Activated CD4-positive, alpha-beta T cell treated with anti-CD3 and anti-CD28 coated beads for 36 hours (primary cell): ENCODE results near the gene WDFY4. TPM values are rescaled to one million over a fixed set of nuclear protein-coding genes. Genes with fewer than 3 reads are reported as not detected.

Source experiments
- ATAC-seq: fragments of 200-7000 bp; cut with Tn5 transposase; one replicate; pipeline ENCODE4 v1.10.0; 2021; ENCODE audit warnings: mild to moderate bottlenecking, moderate library complexity
- CTCF ChIA-PET: fragments of 350-600 bp; sonication (Branson Sonifier 250); formaldehyde crosslinking; loops from one replicate; lab custom pipeline; 2021; ENCODE audit warnings: antibody characterized with exemption; lab: Charles Lee
- POLR2A ChIA-PET: fragments of 350-600 bp; sonication (Branson Sonifier 250); formaldehyde crosslinking; loops from one replicate; lab custom pipeline; 2021; ENCODE audit warnings: antibody characterized with exemption, inconsistent platforms; lab: Charles Lee
- DNase-seq: peaks from one replicate; pipeline ENCODE4 v3.0.0-alpha.2; 2020
- H3K27ac Mint-ChIP-seq: one replicate; pipeline ENCODE4 v1.8.0; 2021; ENCODE audit warnings: mixed read lengths
- H3K27me3 Mint-ChIP-seq: one replicate; pipeline ENCODE4 v1.8.0; 2021; ENCODE audit warnings: mixed read lengths
- H3K36me3 Mint-ChIP-seq: one replicate; pipeline ENCODE4 v1.8.0; 2021; ENCODE audit warnings: low read depth, mixed read lengths
- H3K4me1 Mint-ChIP-seq: one replicate; pipeline ENCODE4 v1.8.0; 2021; ENCODE audit warnings: mixed read lengths
- H3K4me3 Mint-ChIP-seq: one replicate; pipeline ENCODE4 v1.8.0; 2021; ENCODE audit warnings: mild to moderate bottlenecking, moderate library complexity, mixed read lengths
- H3K9me3 Mint-ChIP-seq: one replicate; pipeline ENCODE4 v1.8.0; 2021; ENCODE audit warnings: low read depth, mixed read lengths
- intact Hi-C, 2 experiments: fragments of 100-400 bp; cut with DNase I in 1 of 2; cut with micrococcal nuclease in 1 of 2; formaldehyde crosslinking; loops; one replicate each; pipeline versions ENCODE4 v1.14.2 to v1.15.1; 2022 to 2024; cut with DNase I, micrococcal nuclease
- total RNA-seq, 2 experiments: library from RNA; stranded (reverse); gene quantifications; one replicate each; pipeline ENCODE4 v1.2.3, GENCODE V29; 2021

Gene WDFY4
- total RNA-seq, 2 experiments from 2014 or later, result 0.07 to 0.09 TPM

- no peak for DNase-seq
- no peaks in the 10 kb centered on the region for H3K36me3 Mint-ChIP-seq
- H3K27me3 Mint-ChIP-seq, result no peaks in the 10 kb centered on the region
- no peak overlapping the region for H3K4me3 Mint-ChIP-seq
- no peak overlapping the region for H3K27ac Mint-ChIP-seq
- intact Hi-C loops, result no loop called here
- ChIA-PET CTCF (interaction anchor here (1.4 kb wide), 1 partner anchor 11 kb away, joined by 4 read pairs; no protein-coding TSS in a partner anchor), POLR2A (no interaction called here)
- H3K9me3 Mint-ChIP-seq, result no peaks in the 10 kb centered on the region
- no peaks in the 10 kb centered on the region for H3K4me1 Mint-ChIP-seq
- no peak for ATAC-seq
These were observed 253.1 kb downstream of the WDFY4 start for GRCh38 chr10:48937796-48938195.

GRCh38 chr10:48938281-48938680 is 253.6 kb downstream of the WDFY4 start:
- no peak overlapping the region for H3K4me3 Mint-ChIP-seq

GRCh38 chr10:48938990-48939536 is 254.4 kb downstream of the WDFY4 start:
- intact Hi-C loops, result no loop called here
- ChIA-PET POLR2A (no interaction called here), CTCF (no interaction called here)
- Mint-ChIP-seq H3K9me3 (no peaks in the 10 kb centered on the region), H3K27me3 (no peaks in the 10 kb centered on the region), H3K4me1 (no peaks in the 10 kb centered on the region), H3K27ac (no peak overlapping the region), H3K4me3 (no peak overlapping the region), H3K36me3 (no peaks in the 10 kb centered on the region)
- DNase-seq (no peak), ATAC-seq (no peak)

More at GRCh38 chr10:48938281-48938680, 253.6 kb downstream of the WDFY4 start:
- no peak for ATAC-seq
- no peaks in the 10 kb centered on the region for H3K9me3 Mint-ChIP-seq
- POLR2A ChIA-PET, result no interaction called here
- DNase-seq, result no peak
- H3K27ac Mint-ChIP-seq, result no peak overlapping the region
- no peaks in the 10 kb centered on the region for H3K4me1 Mint-ChIP-seq
- no peaks in the 10 kb centered on the region for H3K36me3 Mint-ChIP-seq
- intact Hi-C loops, result no loop called here
- CTCF ChIA-PET, result interaction anchor here (1.4 kb wide), 1 partner anchor 10 kb away, joined by 4 read pairs; no protein-coding TSS in a partner anchor
- H3K27me3 Mint-ChIP-seq, result no peaks in the 10 kb centered on the region

GRCh38 chr10:48939790-48940325 is 255.2 kb downstream of the WDFY4 start, which contains the start of gene LRRC18:
Gene LRRC18, minus strand, starts transcription at chr10:48939840. Its CDS starts 25,685 bp downstream, at chr10:48914155.
- intact Hi-C loops, result no loop called here
- Mint-ChIP-seq H3K9me3 (no peaks in the 10 kb centered on the region), H3K27ac (no peak within 1 kb of the TSS), H3K27me3 (no peaks in the 10 kb centered on the region), H3K4me3 (no peak within 1 kb of the TSS), H3K4me1 (no peaks in the 10 kb centered on the region), H3K36me3 (no peaks in the 10 kb centered on the region)
- ChIA-PET POLR2A (no interaction called here), CTCF (interaction anchor here (1.0 kb wide), 1 partner anchor 283 kb away, joined by 3 read pairs; no protein-coding TSS in a partner anchor)
- no peak for ATAC-seq
- DNase-seq, result no peak

- POLR2A ChIA-PET, result no interaction called here
- no peak overlapping the region for H3K27ac Mint-ChIP-seq
These were observed 255.7 kb downstream of the WDFY4 start for GRCh38 chr10:48940372-48940771.

GRCh38 chr10:48940958-48941357 is 256.3 kb downstream of the WDFY4 start:
- POLR2A ChIA-PET, result no interaction called here
- no peaks in the 10 kb centered on the region for H3K27me3 Mint-ChIP-seq
- no peaks in the 10 kb centered on the region for H3K36me3 Mint-ChIP-seq
- no peaks in the 10 kb centered on the region for H3K9me3 Mint-ChIP-seq
- ATAC-seq (no peak), DNase-seq (no peak)
- intact Hi-C loops, result no loop called here
- CTCF ChIA-PET, result interaction anchor here (1.0 kb wide), 1 partner anchor 284 kb away, joined by 3 read pairs; no protein-coding TSS in a partner anchor
- no peak overlapping the region for H3K27ac Mint-ChIP-seq
- H3K4me1 Mint-ChIP-seq, result no peaks in the 10 kb centered on the region
- H3K4me3 Mint-ChIP-seq, result no peak overlapping the region

More at GRCh38 chr10:48940372-48940771, 255.7 kb downstream of the WDFY4 start:
- ATAC-seq, result no peak
- Mint-ChIP-seq H3K36me3 (no peaks in the 10 kb centered on the region), H3K9me3 (no peaks in the 10 kb centered on the region), H3K4me3 (no peak overlapping the region), H3K4me1 (no peaks in the 10 kb centered on the region), H3K27me3 (no peaks in the 10 kb centered on the region)
- intact Hi-C loops, result no loop called here
- CTCF ChIA-PET, result interaction anchor here (1.0 kb wide), 1 partner anchor 284 kb away, joined by 3 read pairs; no protein-coding TSS in a partner anchor
- DNase-seq, result no peak

GRCh38 chr10:48941427-48942075 is 256.9 kb downstream of the WDFY4 start:
- H3K27me3 Mint-ChIP-seq, result no peaks in the 10 kb centered on the region
- H3K4me1 Mint-ChIP-seq, result no peaks in the 10 kb centered on the region
- no peaks in the 10 kb centered on the region for H3K9me3 Mint-ChIP-seq
- no peak for DNase-seq
- no peak overlapping the region for H3K27ac Mint-ChIP-seq
- H3K4me3 Mint-ChIP-seq, result no peak overlapping the region
- no peaks in the 10 kb centered on the region for H3K36me3 Mint-ChIP-seq
- no peak for ATAC-seq
- ChIA-PET CTCF (no interaction called here), POLR2A (no interaction called here)
- intact Hi-C loops, result no loop called here

GRCh38 chr10:48943096-48943495 is 258.4 kb downstream of the WDFY4 start:
- Mint-ChIP-seq H3K27ac (no peak overlapping the region), H3K36me3 (no peaks in the 10 kb centered on the region), H3K4me3 (no peak overlapping the region), H3K4me1 (no peaks in the 10 kb centered on the region), H3K9me3 (no peaks in the 10 kb centered on the region), H3K27me3 (no peaks in the 10 kb centered on the region)
- DNase-seq (no peak), ATAC-seq (no peak)
- intact Hi-C loops, result no loop called here
- ChIA-PET CTCF (no interaction called here), POLR2A (no interaction called here)

- intact Hi-C loops, result no loop called here
- Mint-ChIP-seq H3K27ac (no peak overlapping the region), H3K27me3 (no peaks in the 10 kb centered on the region), H3K36me3 (no peaks in the 10 kb centered on the region), H3K9me3 (no peaks in the 10 kb centered on the region), H3K4me3 (no peak overlapping the region), H3K4me1 (no peaks in the 10 kb centered on the region)
- ATAC-seq (no peak), DNase-seq (no peak)
- POLR2A ChIA-PET, result interaction anchor here (0.6 kb wide), 1 partner anchor 1029 kb away, joined by 4 read pairs; no protein-coding TSS in a partner anchor
- CTCF ChIA-PET, result no interaction called here
These were observed 259.5 kb downstream of the WDFY4 start for GRCh38 chr10:48944171-48944570.

- Mint-ChIP-seq H3K36me3 (no peaks in the 10 kb centered on the region), H3K27ac (no peak overlapping the region), H3K4me3 (no peak overlapping the region), H3K9me3 (no peaks in the 10 kb centered on the region), H3K27me3 (no peaks in the 10 kb centered on the region), H3K4me1 (no peaks in the 10 kb centered on the region)
- POLR2A ChIA-PET, result no interaction called here
- DNase-seq (no peak), ATAC-seq (no peak)
- intact Hi-C loops, result no loop called here
- CTCF ChIA-PET, result no interaction called here
These were observed 260.9 kb downstream of the WDFY4 start for GRCh38 chr10:48945441-48946130.

GRCh38 chr10:48946332-48946731 is 261.7 kb downstream of the WDFY4 start:
- CTCF ChIA-PET, result no interaction called here
- Mint-ChIP-seq H3K36me3 (no peaks in the 10 kb centered on the region), H3K4me3 (no peak overlapping the region), H3K4me1 (no peaks in the 10 kb centered on the region), H3K27ac (no peak overlapping the region), H3K9me3 (no peaks in the 10 kb centered on the region), H3K27me3 (no peaks in the 10 kb centered on the region)
- intact Hi-C loops, result no loop called here
- no peak for ATAC-seq
- POLR2A ChIA-PET, result no interaction called here
- no peak for DNase-seq
